Activated gamma-delta T cell treated with anti-CD3 and anti-CD28 coated beads, Interleukin-2, amount 50 U/mL, for 16 hours (primary cell): ENCODE data around the gene ALDH1A1.

Experiments
- DNase-seq: peaks from one replicate; pipeline ENCODE4 v3.0.0-alpha.2; 2020; ENCODE audit warnings: low read depth

ALDH1A1 gene

GRCh38 chr9:72952914-72953313 lies at the start of gene ALDH1A1:
ALDH1A1 (minus strand) TSS chr9:72953053; CDS start chr9:72953000, 53 bp downstream.
- no peak for DNase-seq

- no peak for DNase-seq
Observed at GRCh38 chr9:73001860-73002259, 49.0 kb upstream of the ALDH1A1 start.

GRCh38 chr9:72998363-72998762 lies 45.5 kb upstream of the ALDH1A1 start:
- DNase-seq, result no peak

GRCh38 chr9:72997387-72997995 lies 44.6 kb upstream of the ALDH1A1 start:
- no peak for DNase-seq

- DNase-seq, result no peak
Observed at GRCh38 chr9:72996684-72997314, 43.9 kb upstream of the ALDH1A1 start.

- no peak for DNase-seq
Observed at GRCh38 chr9:72996114-72996513, 43.3 kb upstream of the ALDH1A1 start.

GRCh38 chr9:72995131-72996024 lies 42.5 kb upstream of the ALDH1A1 start:
- DNase-seq, result no peak

GRCh38 chr9:72991772-72992171 lies 38.9 kb upstream of the ALDH1A1 start:
- DNase-seq, result no peak

GRCh38 chr9:72990397-72991182 lies 37.7 kb upstream of the ALDH1A1 start:
- no peak for DNase-seq

GRCh38 chr9:72986522-72987116 lies 33.8 kb upstream of the ALDH1A1 start:
- DNase-seq, result no peak

GRCh38 chr9:72985746-72986145 lies 32.9 kb upstream of the ALDH1A1 start:
- no peak for DNase-seq

- DNase-seq, result no peak
Observed at GRCh38 chr9:72984991-72985390, 32.1 kb upstream of the ALDH1A1 start.

GRCh38 chr9:72984226-72984947 lies 31.5 kb upstream of the ALDH1A1 start:
- no peak for DNase-seq

- no peak for DNase-seq
Observed at GRCh38 chr9:72983512-72984225, 30.8 kb upstream of the ALDH1A1 start.

- DNase-seq, result no peak
Observed at GRCh38 chr9:72983056-72983455, 30.2 kb upstream of the ALDH1A1 start.

GRCh38 chr9:72982146-72982799 lies 29.4 kb upstream of the ALDH1A1 start:
- no peak for DNase-seq

- no peak for DNase-seq
Observed at GRCh38 chr9:72981433-72981832, 28.6 kb upstream of the ALDH1A1 start.

- DNase-seq, result no peak
Observed at GRCh38 chr9:72980600-72981265, 27.9 kb upstream of the ALDH1A1 start.

- no peak for DNase-seq
Observed at GRCh38 chr9:72980183-72980582, 27.3 kb upstream of the ALDH1A1 start.
